HepG2 (cell line): Measurements from ENCODE around the gene RANBP17. TPM values are rescaled to one million over a fixed set of nuclear protein-coding genes. Genes with fewer than 3 reads are reported as not detected.
A peak's percentile ranks its signal among the peaks of the same experiment; 100 is the strongest.

Experiments used
- ATAC-seq: fragments of 200-7000 bp; cut with Tn5 transposase; 3 replicates; pipeline ENCODE4 v1.9.1; 2020; ENCODE audit warnings: mild to moderate bottlenecking, moderate library complexity
- BruUV-seq: library from RNA; stranded (reverse); fragments of 400-500 nt; replicated peaks from 2 replicates; lab custom pipeline; 2021; lab: Mats Ljungman, UMichigan
- CTCF ChIA-PET: fragments of 300-600 bp; formaldehyde crosslinking; extraction: SDS; loops from one replicate; lab custom pipeline; 2021; ENCODE audit warnings: low total read pairs, inconsistent platforms, low intra/inter-chr PET ratio; lab: Yijun Ruan, JAX
- POLR2A ChIA-PET: fragments of 350-600 bp; sonication (Branson Sonifier 250); formaldehyde crosslinking; loops from one replicate; lab custom pipeline; 2020; ENCODE audit warnings: antibody characterized with exemption, inconsistent platforms; lab: Yijun Ruan, JAX
- DNase-seq: peaks from one replicate; pipeline ENCODE4 v3.0.0-alpha.2; 2015; ENCODE audit warnings: low spot score
- FAIRE-seq: peaks from 3 replicates; lab custom pipeline; 2011; peaks lifted over from hg19 to GRCh38; lab: Jason Lieb, UNC
- H2AFZ ChIP-seq: one replicate; pipeline ENCODE4 v1.6.1; 2011; ENCODE audit warnings: low read length, inconsistent platforms
- H3K27ac ChIP-seq: fragments of 300-600 bp; 3 replicates; pipeline ENCODE4 v1.8.0; 2011; ENCODE audit warnings: mixed run types, mild to moderate bottlenecking, mixed read lengths, low read length, inconsistent platforms; ENCODE audit not compliant: insufficient read depth; ENCODE audit errors: extremely low read length
- H3K27me3 ChIP-seq, 2 experiments: fragments of 200-600 bp in 1 of 2; 2 replicates in 1 of 2; 3 replicates in 1 of 2; pipeline versions ENCODE4 v1.6.0 to v1.8.0; 2011; ENCODE audit warnings: low read length in 2 of 2, mild to moderate bottlenecking in 2 of 2, moderate library complexity in 2 of 2, inconsistent platforms in 1 of 2; ENCODE audit not compliant: insufficient read depth in 2 of 2, control insufficient read depth in 1 of 2
- H3K36me3 ChIP-seq, 2 experiments: fragments of 200-600 bp in 1 of 2; replicated peaks in 1 of 2; 2 replicates in 1 of 2; 3 replicates in 1 of 2; pipeline versions ENCODE4 v1.5.1 to v1.8.0; 2011; ENCODE audit warnings: low read length in 2 of 2, inconsistent platforms in 1 of 2; ENCODE audit not compliant: insufficient read depth in 2 of 2, control insufficient read depth in 1 of 2
- H3K4me1 ChIP-seq: 2 replicates; pipeline ENCODE4 v1.5.1; 2012; ENCODE audit warnings: low read length, inconsistent platforms; ENCODE audit not compliant: insufficient read depth
- H3K4me2 ChIP-seq: 2 replicates; pipeline ENCODE4 v1.6.0; 2011; ENCODE audit warnings: low read depth, low read length, inconsistent platforms
- H3K4me3 ChIP-seq, 3 experiments: fragments of 200-600 bp in 1 of 3; sonication (generic), shearing (Covaris generic) in 1 of 3; replicated peaks in 1 of 3; 2 replicates each; pipeline ENCODE4 v1.5.1; 2011 to 2016; ENCODE audit warnings: low read length in 3 of 3, inconsistent platforms in 2 of 3, low read depth in 2 of 3, mild to moderate bottlenecking in 2 of 3, control low read depth in 1 of 3, mixed read lengths in 1 of 3; ENCODE audit not compliant: insufficient read depth in 1 of 3
- H3K79me2 ChIP-seq: one replicate; pipeline ENCODE4 v1.6.1; 2011; ENCODE audit warnings: low read length, inconsistent platforms; ENCODE audit not compliant: insufficient read depth
- H3K9ac ChIP-seq: 2 replicates; pipeline ENCODE4 v1.6.0; 2011; ENCODE audit warnings: mild to moderate bottlenecking, low read depth, low read length, inconsistent platforms; ENCODE audit not compliant: insufficient read depth
- H3K9me3 ChIP-seq: 2 replicates; pipeline ENCODE4 v1.5.1; 2012; ENCODE audit warnings: mild to moderate bottlenecking, low read length
- H4K20me1 ChIP-seq: 2 replicates; pipeline ENCODE4 v1.6.0; 2011; ENCODE audit warnings: inconsistent platforms, mild to moderate bottlenecking, low read length, moderate library complexity; ENCODE audit not compliant: insufficient read depth
- HDAC2 ChIP-seq: sonication (generic); formaldehyde crosslinking; IDR thresholded peaks from 2 replicates; pipeline ENCODE4 v1.4.0; 2020; ENCODE audit warnings: missing genetic modification reagents
- SIX1 ChIP-seq: sonication (generic); formaldehyde crosslinking; IDR thresholded peaks from 2 replicates; pipeline ENCODE4 v1.4.0; 2020; ENCODE audit warnings: missing genetic modification reagents, borderline replicate concordance
- TP53 ChIP-seq: sonication (generic); formaldehyde crosslinking; conservative IDR thresholded peaks from 2 replicates; pipeline ENCODE4 v1.4.0; 2020; ENCODE audit warnings: missing genetic modification reagents
- ZBTB7A ChIP-seq: sonication (generic); formaldehyde crosslinking; IDR thresholded peaks from 2 replicates; pipeline ENCODE4 v1.8.0; 2022; ENCODE audit warnings: mild to moderate bottlenecking, missing genetic modification reagents
- ZFP36L2 ChIP-seq: sonication (generic); formaldehyde crosslinking; IDR thresholded peaks from 2 replicates; pipeline ENCODE4 v1.4.0; 2020; ENCODE audit warnings: missing genetic modification reagents
- ZNF788 ChIP-seq: sonication (generic); formaldehyde crosslinking; IDR thresholded peaks from 2 replicates; pipeline ENCODE4 v1.5.0; 2020; ENCODE audit warnings: mild to moderate bottlenecking, missing genetic modification reagents, borderline replicate concordance
- WGBS: methylation state at CpG from one replicate; pipeline ENCODE4 v1.1.6; 2017; ENCODE audit warnings: low lambda C conversion rate; 5-methylcytosine and 5-hydroxymethylcytosine counted together
- in situ Hi-C: cut with HindIII; loops from 2 replicates; pipeline ENCODE4 v1.10.0; 2017; ENCODE audit warnings: low pct_unique_long_range_greater_than_20kb; ENCODE audit not compliant: extremely low pct_ligation_motif_present
- intact Hi-C: fragments of 100-400 bp; cut with micrococcal nuclease; formaldehyde crosslinking; loops from one replicate; pipeline ENCODE4 v1.10.0; 2022; ENCODE audit not compliant: unreplicated experiment
- polyA plus RNA-seq, 8 experiments: library from polyadenylated mRNA; depleted of rRNA in 3 of 8; stranded (reverse) in 7 of 8; unstranded in 1 of 8; fragments of >200 nt; fragmentation: Illumina TruSeq in 4 of 8; extraction: Trizol in 4 of 8; gene quantifications; 2 replicates each; pipeline versions ENCODE4 v1.2.1 to v1.2.3, GENCODE V29; 2011 to 2016; ENCODE audit warnings: low read depth in 4 of 8, missing spikeins in 1 of 8, mixed read lengths in 1 of 8; ENCODE audit not compliant: insufficient read depth in 1 of 8
- total RNA-seq, 5 experiments: library from RNA; depleted of rRNA; stranded (reverse); fragments of >200 nt; fragmentation: Illumina TruSeq; extraction: Trizol; gene quantifications; 2 replicates each; pipeline ENCODE4 v1.2.3, GENCODE V29; 2016; ENCODE audit warnings: low read depth in 1 of 5
- TF ChIP-seq, protein P1 (sequence below): sonication (generic); formaldehyde crosslinking; IDR thresholded peaks from 2 replicates; pipeline ENCODE4 v1.4.0; 2020; ENCODE audit warnings: missing genetic modification reagents, mild to moderate bottlenecking, borderline replicate concordance
- TF ChIP-seq, protein P2 (sequence below): sonication (generic); formaldehyde crosslinking; IDR thresholded peaks from 2 replicates; pipeline ENCODE4 v1.9.0; 2021; ENCODE audit warnings: missing genetic modification reagents, mild to moderate bottlenecking, borderline replicate concordance
- TF ChIP-seq, protein P3 (sequence below): sonication (generic); formaldehyde crosslinking; IDR thresholded peaks from 2 replicates; pipeline ENCODE4 v1.5.0; 2020; ENCODE audit warnings: missing genetic modification reagents, mild to moderate bottlenecking, borderline replicate concordance
- TF ChIP-seq, protein P4 (sequence below): sonication (generic); formaldehyde crosslinking; IDR thresholded peaks from 2 replicates; pipeline ENCODE4 v1.4.0; 2020; ENCODE audit warnings: mild to moderate bottlenecking, missing genetic modification reagents
- TF ChIP-seq, protein P5 (sequence below): sonication (generic); formaldehyde crosslinking; IDR thresholded peaks from 2 replicates; pipeline ENCODE4 v1.8.0; 2022; ENCODE audit warnings: mild to moderate bottlenecking, missing genetic modification reagents, moderate library complexity

The RANBP17 gene
- total and polyA plus RNA-seq, 2 of the 13 experiments (the other 11 are each of a cell fraction or from before 2014, with no cell fraction given) = not detected

DNA sequence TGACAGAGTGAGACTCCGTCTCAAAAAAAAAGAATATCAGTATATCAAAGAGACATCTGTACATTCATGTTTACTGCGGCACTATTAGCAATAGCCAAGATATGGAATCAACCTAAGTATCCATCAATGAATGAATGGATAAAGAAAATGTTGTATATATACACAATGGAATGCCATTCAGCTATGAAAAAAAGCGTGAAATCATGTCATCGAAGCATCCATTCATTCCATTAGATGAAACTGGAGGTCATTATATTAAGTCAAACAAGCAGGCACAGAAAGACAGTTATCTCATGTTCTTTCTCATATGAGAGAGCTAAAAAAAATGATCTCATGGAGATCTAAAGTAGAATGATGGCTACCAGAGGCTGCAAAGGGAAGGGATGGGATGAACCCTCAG is 266.3 kb downstream of the RANBP17 start:
- 26% methylated on average over 4 of the region's 4 CpGs for WGBS
- intact Hi-C loops = no loop called here

DNA sequence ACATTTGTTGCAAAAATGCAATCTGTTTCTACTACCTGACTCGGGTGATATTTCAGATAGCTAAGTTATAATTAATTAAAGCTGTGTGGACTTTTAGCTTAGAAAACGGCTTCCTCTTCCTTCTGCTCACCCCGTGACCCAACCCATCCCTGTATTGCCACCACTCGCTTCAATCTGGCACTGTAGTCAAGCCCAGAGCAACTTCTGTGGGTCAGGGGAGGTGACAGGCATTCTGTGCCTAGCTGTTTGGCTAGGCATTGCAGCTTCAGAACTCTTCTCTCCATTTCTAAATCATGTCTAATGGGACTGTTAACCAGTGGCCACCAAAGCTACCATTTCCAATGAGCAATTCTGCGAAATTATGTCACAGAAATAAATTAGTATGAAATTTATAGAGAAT is 267.5 kb downstream of the RANBP17 start:
- peak; percentile 31; the same call in 1 of the 3 replicates for ATAC-seq
- Histone ChIP-seq H3K4me3 (no peak overlapping the region), H3K27me3 (no peaks in the 10 kb centered on the region), H2AFZ (no peak overlapping the region), H3K9ac (no peak overlapping the region), H3K4me1 (no peaks in the 10 kb centered on the region), H3K4me2 (no peak overlapping the region), H3K9me3 (no peaks in the 10 kb centered on the region), H3K36me3 (no peaks in the 10 kb centered on the region), H4K20me1 (no peaks in the 10 kb centered on the region), H3K27ac (no peak overlapping the region), H3K79me2 (no peaks in the 10 kb centered on the region)
- CTCF ChIA-PET = no interaction called here
- BruUV-seq = no TSS peak
- intact Hi-C loops = no loop called here
- WGBS = 3% methylated on average over 5 of the region's 5 CpGs
- in situ Hi-C loops = no loop called here
- POLR2A ChIA-PET = no interaction called here
- FAIRE-seq = no peak
- DNase-seq = no peak
- TF ChIP-seq, protein P1, sequence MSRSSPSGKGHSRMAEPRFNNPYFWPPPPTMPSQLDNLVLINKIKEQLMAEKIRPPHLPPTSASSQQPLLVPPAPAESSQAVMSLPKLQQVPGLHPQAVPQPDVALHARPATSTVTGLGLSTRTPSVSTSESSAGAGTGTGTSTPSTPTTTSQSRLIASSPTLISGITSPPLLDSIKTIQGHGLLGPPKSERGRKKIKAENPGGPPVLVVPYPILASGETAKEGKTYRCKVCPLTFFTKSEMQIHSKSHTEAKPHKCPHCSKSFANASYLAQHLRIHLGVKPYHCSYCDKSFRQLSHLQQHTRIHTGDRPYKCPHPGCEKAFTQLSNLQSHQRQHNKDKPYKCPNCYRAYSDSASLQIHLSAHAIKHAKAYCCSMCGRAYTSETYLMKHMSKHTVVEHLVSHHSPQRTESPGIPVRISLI (CRISPR knock-in tag) = no peak
- TF ChIP-seq, protein P2, sequence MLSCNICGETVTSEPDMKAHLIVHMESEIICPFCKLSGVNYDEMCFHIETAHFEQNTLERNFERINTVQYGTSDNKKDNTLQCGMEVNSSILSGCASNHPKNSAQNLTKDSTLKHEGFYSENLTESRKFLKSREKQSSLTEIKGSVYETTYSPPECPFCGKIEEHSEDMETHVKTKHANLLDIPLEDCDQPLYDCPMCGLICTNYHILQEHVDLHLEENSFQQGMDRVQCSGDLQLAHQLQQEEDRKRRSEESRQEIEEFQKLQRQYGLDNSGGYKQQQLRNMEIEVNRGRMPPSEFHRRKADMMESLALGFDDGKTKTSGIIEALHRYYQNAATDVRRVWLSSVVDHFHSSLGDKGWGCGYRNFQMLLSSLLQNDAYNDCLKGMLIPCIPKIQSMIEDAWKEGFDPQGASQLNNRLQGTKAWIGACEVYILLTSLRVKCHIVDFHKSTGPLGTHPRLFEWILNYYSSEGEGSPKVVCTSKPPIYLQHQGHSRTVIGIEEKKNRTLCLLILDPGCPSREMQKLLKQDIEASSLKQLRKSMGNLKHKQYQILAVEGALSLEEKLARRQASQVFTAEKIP (CRISPR knock-in tag) = no peak
- TF ChIP-seq, protein P3, sequence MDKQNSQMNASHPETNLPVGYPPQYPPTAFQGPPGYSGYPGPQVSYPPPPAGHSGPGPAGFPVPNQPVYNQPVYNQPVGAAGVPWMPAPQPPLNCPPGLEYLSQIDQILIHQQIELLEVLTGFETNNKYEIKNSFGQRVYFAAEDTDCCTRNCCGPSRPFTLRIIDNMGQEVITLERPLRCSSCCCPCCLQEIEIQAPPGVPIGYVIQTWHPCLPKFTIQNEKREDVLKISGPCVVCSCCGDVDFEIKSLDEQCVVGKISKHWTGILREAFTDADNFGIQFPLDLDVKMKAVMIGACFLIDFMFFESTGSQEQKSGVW = no peak
- no peak for TF ChIP-seq ZNF788

More for the DNA sequence above, 266.3 kb downstream of the RANBP17 start:
- H3K9me3 ChIP-seq = no peaks in the 10 kb centered on the region
- in situ Hi-C loops = no loop called here
- H3K4me1 ChIP-seq = no peaks in the 10 kb centered on the region
- H2AFZ ChIP-seq = no peak overlapping the region
- DNase-seq (no peak), ATAC-seq (no peak)
- no peak overlapping the region for H3K9ac ChIP-seq
- H3K27ac ChIP-seq = no peak overlapping the region
- BruUV-seq = no TSS peak
- POLR2A ChIA-PET = no interaction called here
- H3K79me2 ChIP-seq = no peaks in the 10 kb centered on the region
- no peak overlapping the region for H3K4me3 ChIP-seq
- no peaks in the 10 kb centered on the region for H4K20me1 ChIP-seq
- H3K27me3 ChIP-seq = no peaks in the 10 kb centered on the region
- TF ChIP-seq TP53 (CRISPR knock-in tag) = no peak
- TF ChIP-seq HDAC2 (CRISPR knock-in tag) = no peak
- no peak for TF ChIP-seq ZFP36L2 (CRISPR knock-in tag)
- TF ChIP-seq, protein P4, sequence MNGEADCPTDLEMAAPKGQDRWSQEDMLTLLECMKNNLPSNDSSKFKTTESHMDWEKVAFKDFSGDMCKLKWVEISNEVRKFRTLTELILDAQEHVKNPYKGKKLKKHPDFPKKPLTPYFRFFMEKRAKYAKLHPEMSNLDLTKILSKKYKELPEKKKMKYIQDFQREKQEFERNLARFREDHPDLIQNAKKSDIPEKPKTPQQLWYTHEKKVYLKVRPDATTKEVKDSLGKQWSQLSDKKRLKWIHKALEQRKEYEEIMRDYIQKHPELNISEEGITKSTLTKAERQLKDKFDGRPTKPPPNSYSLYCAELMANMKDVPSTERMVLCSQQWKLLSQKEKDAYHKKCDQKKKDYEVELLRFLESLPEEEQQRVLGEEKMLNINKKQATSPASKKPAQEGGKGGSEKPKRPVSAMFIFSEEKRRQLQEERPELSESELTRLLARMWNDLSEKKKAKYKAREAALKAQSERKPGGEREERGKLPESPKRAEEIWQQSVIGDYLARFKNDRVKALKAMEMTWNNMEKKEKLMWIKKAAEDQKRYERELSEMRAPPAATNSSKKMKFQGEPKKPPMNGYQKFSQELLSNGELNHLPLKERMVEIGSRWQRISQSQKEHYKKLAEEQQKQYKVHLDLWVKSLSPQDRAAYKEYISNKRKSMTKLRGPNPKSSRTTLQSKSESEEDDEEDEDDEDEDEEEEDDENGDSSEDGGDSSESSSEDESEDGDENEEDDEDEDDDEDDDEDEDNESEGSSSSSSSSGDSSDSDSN (CRISPR knock-in tag) = no peak
- TF ChIP-seq, protein P5, sequence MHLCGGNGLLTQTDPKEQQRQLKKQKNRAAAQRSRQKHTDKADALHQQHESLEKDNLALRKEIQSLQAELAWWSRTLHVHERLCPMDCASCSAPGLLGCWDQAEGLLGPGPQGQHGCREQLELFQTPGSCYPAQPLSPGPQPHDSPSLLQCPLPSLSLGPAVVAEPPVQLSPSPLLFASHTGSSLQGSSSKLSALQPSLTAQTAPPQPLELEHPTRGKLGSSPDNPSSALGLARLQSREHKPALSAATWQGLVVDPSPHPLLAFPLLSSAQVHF (CRISPR knock-in tag) = no peak
- TF ChIP-seq ZBTB7A (CRISPR knock-in tag) = no peak
- TF ChIP-seq SIX1 (CRISPR knock-in tag) = no peak
- TF ChIP-seq, all 625 proteins: peak for 0
- Histone ChIP-seq H3K36me3 (no peaks in the 10 kb centered on the region), H3K4me2 (no peak overlapping the region)
- CTCF ChIA-PET = no interaction called here
- FAIRE-seq = no peak
